ENCODE results near the gene KTI12.
"Not testable (repeated sequence)": the region's sequence is repeated elsewhere in the genome, so short reads cannot be mapped to it uniquely, and the experiment has no call there.

Gene KTI12

GRCh38 chr1:52037909-52038308 is 4.3 kb upstream of the KTI12 start:
- no peak for DNase-seq (ENCODE audit: low read depth, low spot score)

DNA sequence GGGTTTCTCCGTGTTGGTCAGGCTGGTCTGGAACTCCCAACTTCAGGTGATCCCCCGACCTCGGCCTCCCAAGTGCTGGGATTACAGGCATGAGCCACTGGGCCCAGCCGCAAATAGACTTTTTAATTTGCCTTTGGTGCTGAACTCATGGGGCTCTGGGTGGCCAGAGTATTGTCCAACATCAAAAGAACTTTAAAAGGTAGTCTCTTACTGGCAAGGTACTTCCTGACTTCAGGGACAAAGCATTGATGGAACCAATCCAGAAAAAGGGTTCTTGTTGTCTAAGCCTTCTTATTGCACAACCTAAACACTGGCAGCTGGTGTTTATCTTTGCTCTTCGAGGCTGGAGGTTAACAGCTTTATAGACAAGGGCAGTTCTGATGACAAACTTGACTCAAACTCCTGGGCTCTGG is 3.8 kb upstream of the KTI12 start:
- no peak for DNase-seq (ENCODE audit: low read depth, low spot score)

GRCh38 chr1:52034050-52034384 is 407 bp upstream of the KTI12 start:
- DNase-seq (ENCODE audit: low read depth, low spot score) = no peak

DNA sequence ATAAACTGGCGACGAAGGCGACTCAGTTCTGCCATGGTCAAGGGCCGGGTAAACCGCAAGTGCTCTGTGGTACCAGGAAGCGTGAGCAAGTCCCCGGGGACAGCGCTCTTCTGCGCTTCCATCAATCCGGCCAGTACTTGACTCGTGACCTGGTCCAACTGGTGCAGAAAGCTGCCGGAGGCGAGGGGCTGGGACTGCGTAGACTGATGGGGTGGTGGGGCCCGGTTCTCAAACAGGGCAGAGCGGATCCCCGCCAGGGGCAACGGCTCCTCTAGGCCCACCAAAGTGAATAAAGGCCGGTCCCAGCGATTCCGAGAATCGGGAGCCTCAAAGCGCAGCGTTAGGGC is 852 bp downstream of the KTI12 start:
- no peak for DNase-seq (ENCODE audit: low read depth, low spot score)

DNA sequence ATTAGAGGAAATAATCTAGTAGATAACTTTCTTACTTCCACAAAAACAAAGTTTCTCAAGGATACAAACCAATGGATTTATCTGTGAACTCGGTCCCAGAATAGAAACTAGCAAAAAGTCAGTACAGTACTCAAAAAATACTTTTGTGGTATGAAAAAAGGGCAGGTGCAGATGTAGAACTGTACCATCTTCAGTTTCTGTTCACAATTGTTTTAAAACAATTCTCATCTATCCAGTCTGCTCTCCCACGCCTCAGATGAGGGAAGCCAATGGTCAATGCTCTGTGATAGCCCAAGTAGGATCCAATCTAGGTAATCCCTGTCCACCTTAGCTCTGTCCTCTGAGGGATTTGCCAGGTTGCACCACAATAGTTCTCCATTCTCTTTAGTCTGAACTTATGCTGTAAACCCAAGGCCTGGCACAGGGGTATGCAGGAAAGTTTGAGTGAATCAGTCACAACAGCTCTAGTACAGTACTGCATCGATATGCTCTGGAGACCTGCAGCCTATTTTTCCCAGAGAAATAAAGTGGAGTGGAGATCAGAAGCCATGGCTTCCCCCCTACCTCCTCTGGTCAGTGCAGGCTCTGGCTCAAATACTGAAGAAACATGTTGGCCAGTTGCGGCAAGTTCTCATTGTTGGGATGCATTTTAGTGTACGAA is 1.4 kb downstream of the KTI12 start:
- no peak for DNase-seq (ENCODE audit: low read depth, low spot score)

DNA sequence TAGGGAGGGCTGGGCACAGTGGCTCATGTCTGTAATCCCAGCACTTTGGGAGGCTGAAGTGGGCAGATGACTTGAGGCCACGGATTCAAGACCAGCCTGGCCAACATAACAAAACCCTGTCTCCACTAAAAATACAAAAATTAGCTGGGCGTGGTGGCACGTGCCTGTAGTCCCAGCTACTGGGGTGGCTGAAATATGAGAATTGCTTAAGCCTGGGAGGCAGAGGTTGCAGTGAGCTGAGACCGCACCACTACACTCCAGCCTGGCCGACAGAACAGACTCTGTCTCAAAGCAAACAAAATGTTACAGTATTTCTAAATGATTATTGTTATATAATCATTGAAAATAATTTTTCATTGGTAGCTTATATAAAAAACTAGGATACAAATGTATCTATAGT is 4.8 kb downstream of the KTI12 start:
- DNase-seq (ENCODE audit: low read depth, low spot score) = not testable (repeated sequence)

- no peak for DNase-seq (ENCODE audit: low read depth, low spot score)
These were observed 5.3 kb downstream of the KTI12 start for GRCh38 chr1:52028328-52028727.

DNA sequence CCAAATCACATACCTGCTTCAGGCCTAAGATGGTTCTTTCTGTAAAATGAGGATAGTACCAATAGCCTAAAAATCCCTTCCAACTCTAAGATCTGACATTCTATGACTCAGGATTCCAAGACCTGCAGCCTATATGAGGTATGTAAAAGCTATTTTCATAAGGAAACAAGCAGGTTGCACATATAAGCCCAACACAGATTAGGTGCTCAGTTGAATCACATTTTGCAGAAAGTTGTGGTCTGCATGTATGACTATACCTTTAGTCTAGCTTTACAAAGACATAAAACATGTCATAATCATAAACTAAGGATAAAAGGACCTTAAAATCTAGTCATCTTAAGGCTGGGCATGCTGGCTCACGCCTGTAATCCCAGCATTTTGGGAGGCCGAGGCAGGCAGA is 7.3 kb downstream of the KTI12 start:
- DNase-seq (ENCODE audit: low read depth, low spot score) = no peak

GRCh38 chr1:52022133-52022532 is 11.5 kb downstream of the KTI12 start:
- no peak for DNase-seq (ENCODE audit: low read depth, low spot score)

GRCh38 chr1:52008071-52008809 is 25.4 kb downstream of the KTI12 start:
- no peak for DNase-seq (ENCODE audit: low read depth, low spot score)

- DNase-seq (ENCODE audit: low read depth, low spot score) = no peak
These were observed 26.2 kb downstream of the KTI12 start for GRCh38 chr1:52007215-52008002.

DNA sequence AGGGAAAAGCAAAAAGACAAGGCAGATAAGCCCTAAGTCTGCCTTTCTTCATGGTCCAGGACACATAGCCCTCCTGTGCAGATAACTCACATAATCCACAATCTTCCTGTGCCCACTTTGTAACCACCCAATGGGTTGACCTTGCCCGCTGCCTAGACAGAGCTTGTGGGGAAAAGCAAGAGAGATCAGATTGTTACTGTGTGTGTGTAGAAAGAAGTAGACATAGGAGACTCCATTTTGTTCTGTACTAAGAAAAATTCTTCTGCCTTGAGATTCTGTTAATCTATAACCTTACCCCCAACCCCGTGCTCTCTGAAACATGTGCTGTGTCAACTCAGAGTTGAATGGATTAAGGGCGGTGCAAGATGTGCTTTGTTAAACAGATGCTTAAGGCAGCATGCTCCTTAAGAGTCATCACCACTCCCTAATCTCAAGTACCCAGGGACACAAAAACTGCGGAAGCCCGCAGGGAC is 27.5 kb downstream of the KTI12 start:
- DNase-seq (ENCODE audit: low read depth, low spot score) = not testable (repeated sequence)

- not testable (repeated sequence) for DNase-seq (ENCODE audit: low read depth, low spot score)
These were observed 28.1 kb downstream of the KTI12 start for GRCh38 chr1:52005548-52005947.

DNA sequence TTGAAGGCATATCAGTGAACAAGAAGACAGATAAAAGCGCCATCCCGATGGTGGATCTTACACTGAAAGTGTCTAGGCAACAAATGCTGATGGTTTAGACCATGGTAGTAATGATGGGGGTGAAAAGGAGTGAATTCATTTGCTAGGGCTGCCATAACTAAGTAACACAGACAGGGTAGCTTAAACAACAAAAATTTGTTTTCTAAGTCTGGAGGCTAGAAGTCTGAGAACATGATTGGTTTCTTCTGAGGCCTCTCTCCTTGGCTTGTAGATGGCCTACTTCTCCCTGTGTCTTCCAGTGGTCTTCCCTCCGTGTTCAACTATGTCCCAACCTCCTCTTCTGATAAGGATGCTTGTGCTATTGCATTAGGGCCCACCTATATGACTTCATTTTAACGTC is 29.7 kb downstream of the KTI12 start:
- DNase-seq (ENCODE audit: low read depth, low spot score) = no peak

- DNase-seq (ENCODE audit: low read depth, low spot score) = peak; percentile 24
These were observed 31.3 kb downstream of the KTI12 start for GRCh38 chr1:52002038-52002917.

- DNase-seq (ENCODE audit: low read depth, low spot score) = no peak
These were observed 34.9 kb downstream of the KTI12 start for GRCh38 chr1:51998701-51999100.

GRCh38 chr1:51997974-51998382 is 35.6 kb downstream of the KTI12 start:
- DNase-seq (ENCODE audit: low read depth, low spot score) = no peak

- DNase-seq (ENCODE audit: low read depth, low spot score) = peak; percentile 23
These were observed 43.1 kb downstream of the KTI12 start, which contains the start of gene RAB3B for GRCh38 chr1:51990478-51990965. RAB3B (minus strand) TSS chr1:51990700; CDS start chr1:51977117, 13,583 bp downstream.

GRCh38 chr1:51989582-51990477 is 43.8 kb downstream of the KTI12 start:
- no peak for DNase-seq (ENCODE audit: low read depth, low spot score)

- no peak for DNase-seq (ENCODE audit: low read depth, low spot score)
These were observed 45.4 kb downstream of the KTI12 start for GRCh38 chr1:51988254-51988653.

Data from activated CD4-positive, CD25-positive, alpha-beta regulatory T cell treated with anti-CD3 and anti-CD28 coated beads, Interleukin-2, amount 50 U/mL, for 16 hours (primary cell).